Subcutaneous adipose tissue (tissue), 4 donors: ENCODE data around the gene ZNF397. TPM values are rescaled to one million over a fixed set of nuclear protein-coding genes. Genes with fewer than 3 reads are reported as not detected.

Source experiments
- total RNA-seq, 4 donors: library from RNA; depleted of rRNA; stranded (reverse); fragments of >200 nt; gene quantifications; one replicate each; pipeline ENCODE4 v1.1.0, GENCODE V29; 2016
- TF ChIP-seq, protein P1 (sequence below): fragments of 450-650 bp; IDR thresholded peaks from one replicate; pipeline ENCODE4 v1.5.1; 2016; ENCODE audit warnings: low read depth, mild to moderate bottlenecking, control low read depth, antibody characterized with exemption, moderate library complexity

The ZNF397 gene
- total RNA-seq, 4 donors from 2014 or later = 26.3 to 37.1 (median 30.5) TPM

GRCh38 chr18:35239314-35239713 lies 1.5 kb upstream of the ZNF397 start:
- TF ChIP-seq, protein P1, sequence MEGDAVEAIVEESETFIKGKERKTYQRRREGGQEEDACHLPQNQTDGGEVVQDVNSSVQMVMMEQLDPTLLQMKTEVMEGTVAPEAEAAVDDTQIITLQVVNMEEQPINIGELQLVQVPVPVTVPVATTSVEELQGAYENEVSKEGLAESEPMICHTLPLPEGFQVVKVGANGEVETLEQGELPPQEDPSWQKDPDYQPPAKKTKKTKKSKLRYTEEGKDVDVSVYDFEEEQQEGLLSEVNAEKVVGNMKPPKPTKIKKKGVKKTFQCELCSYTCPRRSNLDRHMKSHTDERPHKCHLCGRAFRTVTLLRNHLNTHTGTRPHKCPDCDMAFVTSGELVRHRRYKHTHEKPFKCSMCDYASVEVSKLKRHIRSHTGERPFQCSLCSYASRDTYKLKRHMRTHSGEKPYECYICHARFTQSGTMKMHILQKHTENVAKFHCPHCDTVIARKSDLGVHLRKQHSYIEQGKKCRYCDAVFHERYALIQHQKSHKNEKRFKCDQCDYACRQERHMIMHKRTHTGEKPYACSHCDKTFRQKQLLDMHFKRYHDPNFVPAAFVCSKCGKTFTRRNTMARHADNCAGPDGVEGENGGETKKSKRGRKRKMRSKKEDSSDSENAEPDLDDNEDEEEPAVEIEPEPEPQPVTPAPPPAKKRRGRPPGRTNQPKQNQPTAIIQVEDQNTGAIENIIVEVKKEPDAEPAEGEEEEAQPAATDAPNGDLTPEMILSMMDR = no peak

- TF ChIP-seq, protein P1 = no peak
Observed at GRCh38 chr18:35241448-35241804, 592 bp downstream of the ZNF397 start.

DNA sequence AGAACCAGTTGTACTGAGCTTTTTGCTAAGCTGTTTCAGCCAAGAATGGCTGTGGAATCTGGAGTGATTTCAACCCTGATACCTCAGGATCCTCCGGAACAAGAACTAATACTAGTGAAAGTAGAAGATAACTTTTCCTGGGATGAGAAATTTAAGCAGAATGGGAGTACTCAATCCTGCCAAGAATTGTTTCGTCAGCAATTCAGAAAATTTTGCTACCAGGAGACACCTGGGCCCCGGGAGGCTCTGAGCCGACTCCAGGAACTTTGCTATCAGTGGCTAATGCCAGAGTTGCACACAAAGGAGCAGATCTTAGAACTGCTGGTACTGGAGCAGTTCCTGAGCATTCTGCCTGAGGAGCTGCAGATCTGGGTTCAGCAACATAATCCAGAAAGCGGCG lies 1.6 kb downstream of the ZNF397 start:
- TF ChIP-seq, protein P1 = no peak

DNA sequence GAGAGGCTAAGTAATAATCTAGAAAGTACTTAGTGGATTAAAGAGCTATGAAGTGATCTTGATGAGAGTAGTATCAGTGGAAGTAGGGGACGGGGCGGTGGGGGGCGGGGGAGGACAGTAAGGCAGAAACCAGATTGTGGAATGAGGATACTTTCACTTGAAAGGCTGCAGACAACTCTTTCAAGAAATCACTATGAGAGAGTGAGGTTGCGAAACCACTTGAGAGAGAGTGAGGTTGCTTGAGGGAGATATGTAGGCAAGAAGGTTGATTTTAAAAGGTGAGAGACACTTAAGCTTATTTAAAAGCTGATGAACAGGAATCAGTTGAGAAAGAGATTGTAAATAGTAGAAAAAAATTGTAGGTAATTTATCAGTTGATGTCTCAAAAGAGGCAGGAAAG lies 3.8 kb downstream of the ZNF397 start:
- TF ChIP-seq, protein P1 = no peak

DNA sequence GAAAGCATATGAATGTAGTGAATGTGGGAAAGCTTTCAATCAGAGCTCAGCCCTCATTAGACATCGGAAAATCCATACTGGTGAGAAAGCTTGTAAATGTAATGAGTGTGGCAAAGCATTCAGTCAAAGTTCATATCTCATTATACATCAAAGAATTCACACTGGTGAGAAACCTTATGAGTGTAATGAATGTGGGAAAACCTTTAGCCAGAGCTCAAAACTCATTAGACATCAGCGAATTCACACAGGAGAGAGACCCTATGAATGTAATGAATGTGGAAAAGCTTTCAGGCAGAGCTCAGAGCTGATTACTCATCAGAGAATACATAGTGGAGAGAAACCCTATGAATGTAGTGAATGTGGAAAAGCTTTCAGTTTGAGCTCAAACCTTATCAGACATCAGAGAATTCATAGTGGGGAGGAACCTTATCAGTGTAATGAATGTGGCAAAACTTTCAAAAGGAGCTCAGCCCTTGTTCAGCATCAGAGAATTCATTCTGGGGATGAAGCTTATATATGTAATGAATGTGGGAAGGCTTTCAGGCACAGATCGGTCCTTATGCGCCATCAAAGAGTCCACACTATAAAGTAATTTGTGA lies 5.0 kb downstream of the ZNF397 start:
- TF ChIP-seq, protein P1 = no peak

DNA sequence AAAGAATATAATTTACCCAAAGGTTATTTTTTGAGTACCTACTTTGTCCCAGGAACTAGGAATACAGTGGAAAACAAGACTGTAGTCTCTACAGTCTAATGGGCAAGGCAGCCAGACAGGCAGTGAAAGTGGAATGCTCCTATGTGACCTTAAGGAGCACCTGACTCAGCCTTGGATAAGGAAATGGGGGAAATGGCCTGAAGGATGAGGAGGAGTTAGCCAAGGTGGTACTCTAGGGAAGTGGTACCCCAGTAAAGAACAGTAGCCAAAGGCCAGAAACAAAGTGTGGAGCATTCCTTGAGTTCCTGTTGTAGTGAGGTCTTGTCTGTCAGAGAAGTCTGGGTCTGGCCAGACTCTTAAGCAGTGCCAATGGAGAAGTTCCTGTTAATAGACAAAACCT lies 6.0 kb downstream of the ZNF397 start:
- TF ChIP-seq, protein P1 = no peak

GRCh38 chr18:35247412-35248249 lies 6.8 kb downstream of the ZNF397 start:
- TF ChIP-seq, protein P1 = no peak
